Measurements from ENCODE around the gene SAMD14.

SAMD14 gene

DNA sequence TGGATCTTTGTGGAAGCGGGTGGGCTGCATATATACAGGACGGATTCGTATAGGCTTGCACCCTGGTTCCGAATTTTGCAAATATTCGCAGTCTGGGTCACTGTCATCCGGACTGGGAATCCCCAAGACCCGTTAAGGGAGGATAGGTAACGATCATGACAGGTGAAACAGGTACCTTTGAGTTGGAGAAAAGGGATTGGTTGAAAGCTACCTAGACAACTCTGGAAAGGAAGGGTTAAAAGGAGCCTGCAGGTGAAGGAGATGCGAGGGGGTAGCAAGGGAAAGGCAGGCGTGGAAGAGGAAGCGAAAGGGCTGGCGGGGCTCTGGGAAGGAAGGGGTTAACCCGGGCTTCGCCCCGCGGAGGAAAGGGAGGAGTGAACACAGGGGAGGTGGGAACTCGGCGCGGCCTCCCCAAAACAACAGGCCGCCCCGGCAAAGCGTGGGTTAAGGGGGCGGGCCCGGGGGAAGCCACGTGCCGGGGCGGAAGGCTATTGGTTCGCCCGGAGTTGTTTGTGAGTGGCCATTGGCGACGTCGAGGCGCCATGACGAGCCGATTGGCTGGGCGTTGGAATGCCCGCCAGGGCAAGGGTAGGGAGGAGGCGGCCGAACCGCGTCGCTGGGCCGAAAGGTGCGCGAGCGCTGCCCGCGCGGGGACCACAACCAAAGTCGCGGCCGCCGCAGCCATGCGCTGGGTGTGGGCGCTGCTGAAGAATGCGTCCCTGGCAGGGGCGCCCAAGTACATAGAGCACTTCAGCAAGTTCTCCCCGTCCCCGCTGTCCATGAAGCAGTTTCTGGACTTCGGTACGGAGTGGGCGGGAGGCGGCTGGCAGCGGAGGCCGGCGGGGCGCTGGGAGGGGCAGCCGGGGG lies 35.0 kb downstream of the SAMD14 start, which contains the start of gene PDK2:
PDK2 (plus strand) TSS at position 599 of the 867 bp plus-strand sequence; CDS start at position 684, 85 bp downstream.
- DNase-seq: peak; percentile 94

DNA sequence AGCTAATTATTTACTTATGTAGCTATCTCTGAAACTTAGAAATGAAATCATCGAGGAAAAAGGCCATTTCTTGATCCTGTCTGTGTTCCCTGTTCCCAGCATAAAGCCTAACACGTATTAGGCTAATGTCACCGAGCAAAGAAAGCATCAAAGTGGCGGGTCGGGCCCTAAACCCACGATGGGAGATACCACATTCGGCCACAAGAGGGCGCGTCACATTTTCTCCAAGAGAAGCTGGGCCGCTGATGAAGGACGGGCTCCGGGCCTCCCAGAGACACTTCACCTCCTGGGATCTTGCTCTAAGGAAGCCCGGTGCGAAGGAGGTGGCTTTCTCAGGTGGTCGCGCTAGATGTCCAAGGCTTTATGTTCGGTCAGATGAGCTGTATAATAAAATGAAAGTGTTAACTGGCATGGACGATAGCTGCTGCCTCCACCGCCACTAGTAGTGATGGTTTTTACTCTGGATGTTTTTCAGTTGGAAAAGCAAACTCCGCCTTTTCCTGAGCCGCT lies 35.7 kb downstream of the SAMD14 start:
- DNase-seq: peak; percentile 89

DNA sequence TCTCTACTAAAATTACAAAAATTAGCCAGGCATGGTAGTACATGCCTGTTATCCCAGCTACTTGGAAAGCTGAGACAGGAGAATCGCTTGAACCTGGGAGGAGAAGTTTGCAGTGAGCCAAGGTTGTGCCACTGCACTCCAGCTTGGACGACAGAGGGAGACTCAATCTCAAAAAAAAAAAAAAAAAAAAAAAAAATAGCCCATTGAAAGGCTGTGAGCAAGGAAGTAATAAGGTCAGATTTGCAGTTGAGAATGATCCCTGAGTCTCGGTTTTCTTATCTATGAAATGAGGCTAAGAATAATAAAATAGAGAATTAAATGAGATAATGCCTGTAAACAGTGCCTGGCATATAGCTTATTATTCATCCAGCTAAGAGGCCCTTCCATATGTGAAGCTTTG lies 36.2 kb downstream of the SAMD14 start:
- no peak for DNase-seq

DNA sequence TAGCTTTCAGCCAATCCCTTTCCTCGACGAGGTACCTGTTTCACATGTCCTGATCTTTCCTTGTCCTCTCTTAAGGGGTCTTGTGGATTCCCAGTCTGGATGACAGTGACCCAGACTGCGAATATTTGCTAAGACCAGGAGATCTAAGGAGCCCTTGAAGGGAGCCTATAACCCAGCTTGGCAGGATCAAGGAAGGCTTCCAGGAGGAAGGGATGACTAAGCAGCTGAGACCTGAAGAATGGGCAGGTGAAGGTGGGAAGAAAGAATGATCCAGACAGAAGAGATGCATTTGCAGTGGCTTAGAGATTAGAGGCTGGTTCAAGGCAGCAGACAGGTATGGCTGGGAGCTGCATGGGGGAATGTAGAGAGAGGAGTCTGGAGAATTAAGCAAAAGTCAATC lies 36.7 kb downstream of the SAMD14 start:
- DNase-seq: no peak

- no peak for DNase-seq
Observed at GRCh38 chr17:50091918-50092285, 38.1 kb downstream of the SAMD14 start.

- no peak for DNase-seq
Observed at GRCh38 chr17:50090971-50091917, 38.7 kb downstream of the SAMD14 start.

DNA sequence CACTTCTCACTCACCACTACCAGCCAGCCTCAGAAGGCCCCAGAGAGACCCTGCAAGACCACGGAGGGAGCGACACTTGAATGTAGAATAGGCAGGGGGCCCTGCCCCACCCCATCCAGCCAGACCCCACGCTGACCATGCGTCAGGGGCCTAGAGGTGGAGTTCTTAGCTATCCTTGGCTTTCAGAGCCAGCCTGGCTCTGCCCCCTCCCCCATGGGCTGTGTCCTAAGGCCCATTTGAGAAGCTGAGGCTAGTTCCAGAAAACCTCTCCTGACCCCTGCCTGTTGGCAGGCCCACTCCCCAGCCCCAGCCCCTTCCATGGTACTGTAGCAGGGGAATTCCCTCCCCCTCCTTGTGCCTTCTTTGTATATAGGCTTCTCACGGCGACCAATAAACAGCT lies 39.9 kb downstream of the SAMD14 start:
- DNase-seq: no peak

- no peak for DNase-seq
Observed at GRCh38 chr17:50088952-50089825, 40.8 kb downstream of the SAMD14 start.

DNA sequence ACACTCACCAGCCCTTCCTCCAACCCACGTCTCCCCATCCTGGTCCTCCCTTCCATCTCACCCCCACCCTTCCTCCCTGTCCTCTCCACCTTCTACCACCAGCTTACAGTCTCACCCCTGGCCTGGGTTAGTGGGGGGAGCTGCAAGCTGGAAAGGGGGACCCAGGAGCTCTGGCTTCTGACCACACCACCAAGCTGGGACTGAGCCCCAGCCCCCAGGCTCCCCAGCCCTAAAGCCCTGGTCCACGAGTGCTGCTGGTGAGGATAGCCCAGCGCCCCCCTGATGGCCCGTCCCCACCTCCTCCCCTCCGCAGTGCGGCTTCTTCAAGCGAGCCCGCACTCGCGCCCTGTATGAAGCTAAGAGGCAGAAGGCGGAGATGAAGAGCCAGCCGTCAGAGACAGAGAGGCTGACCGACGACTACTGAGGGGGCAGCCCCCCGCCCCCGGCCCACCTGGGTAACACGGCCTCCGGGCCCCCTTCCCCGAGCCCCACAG lies 42.0 kb downstream of the SAMD14 start:
- no peak for DNase-seq

DNA sequence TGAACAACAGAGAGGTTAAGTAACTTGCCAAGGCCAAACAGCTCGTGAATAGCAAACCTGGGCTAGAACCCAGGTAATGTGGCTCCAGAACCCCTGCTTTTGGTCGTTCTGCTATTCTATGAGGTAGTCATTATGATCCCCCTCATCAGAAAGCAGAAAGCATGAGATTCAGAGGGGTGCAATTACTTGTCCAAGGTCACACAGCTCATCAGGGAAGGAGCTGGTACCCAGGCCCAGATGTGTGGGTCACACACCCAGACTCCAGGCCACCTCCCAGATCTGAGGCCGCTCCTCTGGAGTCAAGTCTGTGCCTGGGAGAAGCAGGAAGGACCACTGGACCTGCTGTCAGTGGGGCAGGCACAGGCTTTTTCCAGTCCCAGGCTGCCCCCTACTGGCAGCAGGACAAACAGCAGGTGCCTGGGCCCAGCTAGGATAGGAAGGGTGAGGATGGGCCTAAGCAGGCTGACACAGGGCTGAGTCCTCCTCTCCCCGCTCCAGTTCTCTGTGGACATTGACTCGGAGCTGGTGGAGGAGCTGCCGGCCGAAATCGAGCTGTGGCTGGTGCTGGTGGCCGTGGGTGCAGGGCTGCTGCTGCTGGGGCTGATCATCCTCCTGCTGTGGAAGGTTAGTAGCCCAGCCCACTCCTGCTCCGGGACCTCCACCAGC lies 42.6 kb downstream of the SAMD14 start:
- DNase-seq: peak; percentile 79

DNA sequence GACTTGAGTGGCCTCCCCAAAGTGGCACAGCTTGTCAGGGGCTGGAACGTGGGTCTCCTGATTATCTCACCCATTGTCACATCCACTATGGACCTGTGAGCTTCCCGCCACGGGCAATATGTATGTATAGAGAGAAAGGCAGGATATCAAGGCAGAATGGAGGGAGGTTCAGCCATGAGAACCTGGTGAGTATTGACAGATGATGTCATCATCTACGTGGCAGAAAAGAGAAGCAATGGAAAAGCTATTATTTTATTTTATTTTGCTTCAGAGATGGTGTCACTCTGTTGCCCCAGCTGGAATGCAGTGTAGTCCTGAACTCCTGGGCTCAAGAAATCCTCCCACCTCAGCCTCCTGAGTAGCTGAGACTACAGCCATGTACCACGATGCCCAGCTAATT lies 48.2 kb downstream of the SAMD14 start:
- no peak for DNase-seq

- DNase-seq: no peak
Observed at GRCh38 chr17:50080827-50081226, 49.1 kb downstream of the SAMD14 start.

- DNase-seq: no peak
Observed at GRCh38 chr17:50080096-50080480, 49.9 kb downstream of the SAMD14 start.

- DNase-seq: peak; percentile 17
Observed at GRCh38 chr17:50079334-50080095, 50.4 kb downstream of the SAMD14 start.

- DNase-seq: no peak
Observed at GRCh38 chr17:50078430-50078829, 51.5 kb downstream of the SAMD14 start.

GRCh38 chr17:50076591-50077235 lies 53.2 kb downstream of the SAMD14 start:
- DNase-seq: no peak

GRCh38 chr17:50076221-50076590 lies 53.8 kb downstream of the SAMD14 start:
- DNase-seq: no peak

DNA sequence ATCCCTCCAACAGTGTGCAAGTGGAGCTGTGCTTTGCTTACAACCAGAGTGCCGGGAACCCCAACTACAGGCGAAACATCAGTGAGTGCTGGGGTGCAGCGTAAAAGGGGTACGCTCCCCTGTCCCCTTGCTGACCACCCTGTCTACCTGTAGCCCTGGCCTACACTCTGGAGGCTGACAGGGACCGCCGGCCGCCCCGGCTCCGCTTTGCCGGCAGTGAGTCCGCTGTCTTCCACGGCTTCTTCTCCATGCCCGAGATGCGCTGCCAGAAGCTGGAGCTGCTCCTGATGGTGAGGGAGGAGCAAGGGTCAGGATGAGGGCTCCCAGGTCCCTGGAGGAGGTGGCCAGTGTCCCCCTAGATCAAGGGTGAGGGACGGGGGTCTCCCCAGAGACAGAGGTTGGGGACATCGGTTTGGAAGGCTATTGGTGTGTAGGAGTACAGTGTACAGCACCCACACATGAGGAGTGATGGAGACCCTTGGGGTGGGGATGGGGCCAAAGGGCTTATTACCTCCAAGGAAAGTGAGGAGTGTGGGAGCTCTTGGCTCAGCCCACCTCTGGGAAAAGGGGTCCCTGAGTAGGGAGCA lies 54.4 kb downstream of the SAMD14 start:
- DNase-seq: no peak

- no peak for DNase-seq
Observed at GRCh38 chr17:50074227-50074626, 55.7 kb downstream of the SAMD14 start.

DNA sequence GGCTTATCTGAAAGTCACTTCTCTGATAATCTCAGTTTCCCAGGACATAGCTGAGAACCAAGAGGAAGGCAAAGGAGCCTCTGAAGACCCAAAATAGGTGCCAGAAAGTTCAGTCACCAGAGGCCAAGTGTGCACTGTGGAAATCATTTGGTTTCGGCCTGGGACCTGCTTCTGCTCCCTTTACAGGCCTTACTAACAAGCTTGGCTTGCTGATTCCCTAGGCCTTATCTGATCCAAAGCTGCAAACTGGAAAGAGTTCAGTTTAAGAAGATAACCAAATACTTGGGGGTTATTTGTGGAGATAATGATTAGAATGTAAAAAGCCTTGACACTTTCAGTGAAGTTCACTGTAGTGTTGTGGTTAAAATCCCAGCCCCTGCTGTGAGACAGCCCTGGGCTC lies 57.0 kb downstream of the SAMD14 start:
- DNase-seq: no peak
